ENCODE data around the gene SGPL1.

The SGPL1 gene

DNA sequence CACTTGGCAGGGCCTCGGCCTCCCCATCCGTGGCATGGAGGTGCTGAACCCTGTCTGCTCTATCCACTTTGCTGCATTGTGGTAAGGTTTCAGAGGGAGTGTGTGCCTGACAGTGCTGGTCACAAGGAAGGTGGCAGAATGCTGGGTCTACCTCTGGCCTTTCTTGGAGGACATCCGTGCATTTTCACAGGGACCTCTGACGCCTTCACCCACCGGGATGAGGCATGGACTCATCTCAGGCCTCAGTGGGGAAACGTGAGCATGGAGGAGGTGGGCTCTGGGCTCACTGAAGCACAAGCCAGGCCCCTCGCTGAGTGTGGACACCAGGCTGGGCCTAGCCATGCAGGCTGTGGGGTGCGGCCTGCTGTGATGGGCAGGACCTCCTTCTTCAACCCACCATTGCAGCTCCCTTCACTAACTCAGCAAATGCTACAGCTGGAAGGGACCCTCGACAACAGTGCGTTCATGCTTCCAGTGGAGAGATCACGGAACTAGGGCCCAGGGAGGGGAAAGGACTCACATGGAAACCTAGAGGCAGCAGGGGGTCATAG, 39.2 kb upstream of the SGPL1 start:
- Mint-ChIP-seq H3K27ac (ENCODE audit: low read depth) (no peak overlapping the region), H3K4me3 (no peak overlapping the region), H3K4me1 (no peaks in the 10 kb centered on the region), H3K9me3 (no peaks in the 10 kb centered on the region), H3K36me3 (ENCODE audit: insufficient read depth) (no peaks in the 10 kb centered on the region), H3K27me3 (no peaks in the 10 kb centered on the region)
- ATAC-seq (replicated peaks; ENCODE audit: extremely low read depth, poor library complexity, severe bottlenecking) (no peak), DNase-seq (ENCODE audit: low spot score in 2 of 2) (no peak)

GRCh38 chr10:70777063-70777875, 38.5 kb upstream of the SGPL1 start:
- Mint-ChIP-seq H3K9me3 (no peaks in the 10 kb centered on the region), H3K27me3 (no peaks in the 10 kb centered on the region), H3K4me1 (no peaks in the 10 kb centered on the region), H3K4me3 (no peak overlapping the region), H3K27ac (ENCODE audit: low read depth) (no peak overlapping the region), H3K36me3 (ENCODE audit: insufficient read depth) (no peaks in the 10 kb centered on the region)
- DNase-seq (ENCODE audit: low spot score in 2 of 2): no peak
- no peak for ATAC-seq (replicated peaks; ENCODE audit: extremely low read depth, poor library complexity, severe bottlenecking)

DNA sequence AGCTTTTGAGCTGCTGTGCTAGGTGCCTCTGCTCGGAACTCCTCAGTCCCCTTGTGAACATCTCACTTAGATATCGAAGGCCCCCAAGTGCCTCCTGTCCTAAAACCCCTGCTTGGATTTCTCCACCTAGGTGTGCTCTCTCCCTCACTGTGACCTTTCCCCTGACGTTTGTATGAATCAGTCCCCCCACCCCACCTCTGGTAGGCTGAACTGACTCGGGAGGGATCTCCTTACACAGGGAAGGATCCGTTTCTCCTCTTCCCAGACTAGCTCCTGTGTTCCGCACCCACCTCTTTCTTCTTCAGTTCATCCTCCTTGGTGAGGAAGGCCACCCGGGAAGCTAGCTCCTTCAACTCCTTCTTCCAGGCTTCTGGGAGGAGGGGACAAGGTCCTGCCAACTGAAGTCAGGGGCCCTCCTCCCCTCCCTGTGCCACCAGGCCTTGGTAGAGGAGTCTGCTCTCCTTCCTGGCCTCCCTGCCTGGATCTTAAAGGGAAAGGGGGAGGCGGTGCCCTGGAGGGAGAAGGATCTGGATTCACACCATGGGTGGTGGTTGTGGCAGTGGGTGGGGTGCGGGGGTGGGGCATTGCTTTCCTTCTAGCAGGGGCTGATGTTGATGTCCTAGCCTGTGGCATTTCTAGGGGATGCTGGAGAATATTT, 37.4 kb upstream of the SGPL1 start:
- Mint-ChIP-seq H3K27ac (ENCODE audit: low read depth) (no peak overlapping the region), H3K9me3 (no peaks in the 10 kb centered on the region)
- no peak for DNase-seq (ENCODE audit: low spot score in 2 of 2)

DNA sequence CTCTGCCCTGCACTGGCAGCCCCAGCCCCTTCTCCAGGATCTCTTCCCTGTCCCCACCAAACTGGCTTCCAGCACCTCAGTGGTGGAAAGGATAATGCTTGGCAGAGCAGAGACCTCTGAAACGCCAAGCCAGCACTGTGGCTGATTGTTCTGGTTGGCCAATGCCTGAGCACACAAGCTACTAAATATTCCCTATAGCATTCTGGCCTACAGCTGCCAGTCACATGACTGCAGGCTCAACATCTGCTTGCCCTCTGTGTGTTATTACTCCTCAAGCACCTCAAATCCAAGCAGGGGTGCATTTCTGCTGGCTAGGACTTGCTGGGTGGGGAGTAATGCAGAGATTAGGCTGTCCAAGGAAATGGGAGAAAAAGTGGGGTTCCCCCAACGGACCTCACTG, 36.7 kb upstream of the SGPL1 start:
- no peaks in the 10 kb centered on the region for H3K9me3 Mint-ChIP-seq
- no peak overlapping the region for H3K4me3 Mint-ChIP-seq
- H3K27me3 Mint-ChIP-seq: no peaks in the 10 kb centered on the region
- no peak overlapping the region for H3K27ac Mint-ChIP-seq (ENCODE audit: low read depth)
- H3K36me3 Mint-ChIP-seq (ENCODE audit: insufficient read depth): no peaks in the 10 kb centered on the region
- DNase-seq (ENCODE audit: low spot score in 2 of 2): no peak
- no peaks in the 10 kb centered on the region for H3K4me1 Mint-ChIP-seq
- ATAC-seq (replicated peaks; ENCODE audit: extremely low read depth, poor library complexity, severe bottlenecking): no peak

More for the DNA sequence above, 37.4 kb upstream of the SGPL1 start:
- Mint-ChIP-seq H3K36me3 (ENCODE audit: insufficient read depth) (no peaks in the 10 kb centered on the region), H3K4me1 (no peaks in the 10 kb centered on the region), H3K27me3 (no peaks in the 10 kb centered on the region), H3K4me3 (no peak overlapping the region)
- no peak for ATAC-seq (replicated peaks; ENCODE audit: extremely low read depth, poor library complexity, severe bottlenecking)

- Mint-ChIP-seq H3K36me3 (ENCODE audit: insufficient read depth) (no peaks in the 10 kb centered on the region), H3K27ac (ENCODE audit: low read depth) (no peak overlapping the region), H3K4me3 (no peak overlapping the region), H3K9me3 (no peaks in the 10 kb centered on the region), H3K4me1 (no peaks in the 10 kb centered on the region), H3K27me3 (no peaks in the 10 kb centered on the region)
- DNase-seq (ENCODE audit: low spot score in 2 of 2): no peak
- no peak for ATAC-seq (replicated peaks; ENCODE audit: extremely low read depth, poor library complexity, severe bottlenecking)
These were observed 36.0 kb upstream of the SGPL1 start for GRCh38 chr10:70779511-70780369.

DNA sequence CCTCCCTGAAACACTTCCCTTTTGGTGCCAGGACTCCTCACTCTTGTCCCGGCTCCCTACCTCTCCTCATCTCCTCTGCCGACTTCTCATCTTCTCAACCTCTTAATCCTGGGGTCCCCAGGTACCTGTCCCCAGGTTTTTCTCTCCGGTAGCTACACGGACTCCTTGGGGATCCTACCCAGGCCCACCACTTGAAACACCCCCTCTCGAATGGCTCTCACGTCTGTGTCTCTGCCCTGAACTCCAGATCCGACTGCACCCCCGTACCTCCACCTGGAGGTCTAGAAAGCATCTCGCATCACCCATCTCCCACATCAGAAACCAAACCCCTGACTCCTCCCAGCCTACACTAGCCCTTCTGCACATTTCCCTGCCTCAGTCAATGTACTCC, 35.4 kb upstream of the SGPL1 start:
- DNase-seq (ENCODE audit: low spot score in 2 of 2) (no peak), ATAC-seq (replicated peaks; ENCODE audit: extremely low read depth, poor library complexity, severe bottlenecking) (no peak)
- Mint-ChIP-seq H3K4me1 (no peaks in the 10 kb centered on the region), H3K27ac (ENCODE audit: low read depth) (no peak overlapping the region), H3K9me3 (no peaks in the 10 kb centered on the region), H3K36me3 (ENCODE audit: insufficient read depth) (no peaks in the 10 kb centered on the region), H3K4me3 (no peak overlapping the region), H3K27me3 (no peaks in the 10 kb centered on the region)

DNA sequence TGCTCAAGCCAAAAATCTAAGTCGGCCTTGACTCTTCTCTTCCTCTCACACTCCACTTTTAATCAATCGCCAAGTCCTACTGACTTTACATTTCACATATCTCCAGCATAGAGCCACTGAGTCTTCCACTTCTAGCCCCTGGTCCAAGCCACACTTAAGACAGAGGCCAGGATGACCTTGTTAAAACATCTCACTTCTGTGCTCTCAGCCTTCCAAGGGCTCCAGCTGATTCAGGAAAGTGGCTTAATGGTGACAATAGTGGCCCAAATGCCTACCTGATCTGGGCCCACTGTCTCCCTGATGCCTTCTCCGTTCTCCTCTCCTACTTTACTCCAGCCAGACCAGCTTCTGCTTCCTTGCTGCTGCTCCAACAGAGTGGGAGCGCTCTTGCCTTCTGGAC, 35.0 kb upstream of the SGPL1 start:
- Mint-ChIP-seq H3K27ac (ENCODE audit: low read depth) (no peak overlapping the region), H3K4me3 (no peak overlapping the region), H3K27me3 (no peaks in the 10 kb centered on the region), H3K36me3 (ENCODE audit: insufficient read depth) (no peaks in the 10 kb centered on the region), H3K4me1 (no peaks in the 10 kb centered on the region), H3K9me3 (no peaks in the 10 kb centered on the region)
- no peak for DNase-seq (ENCODE audit: low spot score in 2 of 2)
- ATAC-seq (replicated peaks; ENCODE audit: extremely low read depth, poor library complexity, severe bottlenecking): no peak

DNA sequence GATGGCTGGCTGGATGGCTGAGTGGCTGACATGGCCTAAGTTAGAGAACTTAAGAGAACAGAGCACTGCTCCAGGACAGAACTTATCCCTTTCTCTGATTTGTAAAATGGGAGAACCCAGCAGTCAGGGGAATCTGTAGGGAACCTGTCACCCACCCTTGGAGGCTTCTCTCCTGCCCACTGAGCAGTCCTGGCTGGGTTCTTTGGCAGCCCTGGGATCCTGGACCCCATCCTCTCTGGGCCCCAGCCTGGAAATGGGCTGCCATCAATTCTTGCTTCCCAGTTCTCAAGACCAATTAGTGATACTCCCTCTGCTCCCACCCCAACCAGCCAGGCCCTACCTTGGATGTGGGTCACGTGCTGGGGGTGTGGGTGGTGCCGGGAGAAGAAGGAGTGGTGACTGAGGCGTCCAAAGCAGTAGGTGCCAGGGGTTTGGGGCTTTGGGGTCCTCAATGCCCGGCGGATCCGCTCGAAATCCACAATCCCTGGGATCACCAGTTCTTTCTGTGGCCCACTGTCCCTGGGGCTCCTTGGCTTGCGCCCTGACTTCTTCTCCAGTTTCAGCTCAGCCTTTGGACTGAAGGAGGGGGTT, 34.2 kb upstream of the SGPL1 start:
- H3K36me3 Mint-ChIP-seq (ENCODE audit: insufficient read depth): no peaks in the 10 kb centered on the region
- no peak overlapping the region for H3K27ac Mint-ChIP-seq (ENCODE audit: low read depth)
- no peaks in the 10 kb centered on the region for H3K4me1 Mint-ChIP-seq
- no peak overlapping the region for H3K4me3 Mint-ChIP-seq
- no peaks in the 10 kb centered on the region for H3K9me3 Mint-ChIP-seq
- DNase-seq (ENCODE audit: low spot score in 2 of 2): no peak
- ATAC-seq (replicated peaks; ENCODE audit: extremely low read depth, poor library complexity, severe bottlenecking): no peak
- no peaks in the 10 kb centered on the region for H3K27me3 Mint-ChIP-seq

DNA sequence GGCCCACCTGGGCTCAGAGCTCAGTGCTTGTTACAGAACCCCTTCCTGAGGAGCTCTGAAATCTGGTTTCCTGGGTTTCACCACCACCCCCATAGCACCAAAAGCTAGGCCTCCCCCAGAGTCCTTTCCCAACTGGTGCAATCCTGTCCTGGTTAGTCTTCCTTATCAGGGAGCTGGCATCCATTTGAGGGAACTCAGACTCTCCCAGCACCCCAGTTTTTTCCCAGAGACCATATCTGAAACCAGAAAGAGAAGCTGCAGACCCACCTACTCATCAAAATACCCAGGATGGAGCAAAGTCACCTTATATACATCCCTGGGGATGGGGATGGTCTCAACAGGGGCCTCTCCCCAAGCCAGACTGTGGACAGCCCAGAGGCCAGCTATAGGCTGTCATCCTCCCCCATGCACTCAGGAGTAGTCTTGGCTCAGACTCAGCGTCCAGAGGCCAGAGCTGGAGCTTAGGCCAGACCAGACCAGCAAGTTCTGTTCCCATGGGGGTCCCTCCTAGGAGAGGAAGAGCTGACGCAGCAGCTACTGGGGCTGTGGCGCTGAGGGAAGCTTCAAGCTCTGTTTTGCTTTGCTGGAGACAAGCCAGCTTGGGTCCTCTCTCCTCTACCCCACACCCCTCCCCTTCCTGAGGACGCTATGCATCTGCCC, 33.5 kb upstream of the SGPL1 start:
- H3K27ac Mint-ChIP-seq (ENCODE audit: low read depth): no peak overlapping the region
- ATAC-seq (replicated peaks; ENCODE audit: extremely low read depth, poor library complexity, severe bottlenecking) (no peak), DNase-seq (ENCODE audit: low spot score in 2 of 2) (no peak)
- no peak overlapping the region for H3K4me3 Mint-ChIP-seq
- no peaks in the 10 kb centered on the region for H3K9me3 Mint-ChIP-seq
- H3K36me3 Mint-ChIP-seq (ENCODE audit: insufficient read depth): no peaks in the 10 kb centered on the region
- H3K4me1 Mint-ChIP-seq: no peaks in the 10 kb centered on the region
- H3K27me3 Mint-ChIP-seq: no peaks in the 10 kb centered on the region

DNA sequence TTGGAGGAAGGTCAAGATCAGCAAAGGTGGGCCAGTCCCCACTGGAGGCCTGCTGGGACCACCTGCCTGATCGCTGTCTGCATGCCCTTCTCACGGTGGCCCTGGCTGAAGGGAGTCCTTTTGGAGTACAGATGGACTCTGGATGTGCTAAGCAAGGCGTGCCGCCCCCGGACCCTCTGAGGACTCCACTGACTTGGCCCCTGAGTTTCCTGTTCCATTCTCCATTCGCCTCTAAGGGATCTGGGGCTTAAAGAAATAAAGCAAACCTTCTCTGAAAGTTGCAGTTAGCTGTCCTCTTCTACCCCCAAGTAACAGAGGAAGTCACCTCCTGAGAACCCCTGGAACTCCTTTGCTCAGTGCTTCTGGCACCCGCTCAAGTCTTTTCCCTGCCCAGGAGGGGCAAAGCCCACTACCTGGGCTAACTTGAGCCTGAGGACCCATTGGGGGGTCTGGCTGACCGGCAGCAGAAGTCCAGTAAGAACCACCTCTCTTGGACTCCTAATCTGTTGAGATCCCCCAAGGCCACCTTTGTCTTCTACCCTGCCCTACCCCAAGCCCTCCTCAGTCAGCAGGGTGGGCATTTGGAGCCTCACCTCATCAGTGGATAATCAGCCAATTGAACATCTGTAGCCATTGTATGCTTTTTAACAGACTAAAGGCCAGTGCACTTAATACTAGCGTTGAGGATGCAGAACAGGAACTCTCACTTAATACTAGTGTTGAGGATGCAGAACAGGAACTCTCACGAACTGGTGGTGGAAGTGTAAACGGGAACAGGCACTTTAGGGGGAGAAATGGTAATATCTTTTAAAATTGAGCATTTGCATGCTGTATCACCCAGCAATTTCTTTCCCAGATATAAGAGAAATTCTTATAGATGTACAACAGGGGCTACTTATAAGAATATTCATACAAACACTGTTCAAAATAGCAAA, 32.7 kb upstream of the SGPL1 start:
- Mint-ChIP-seq H3K4me1 (no peaks in the 10 kb centered on the region), H3K27ac (ENCODE audit: low read depth) (no peak overlapping the region), H3K36me3 (ENCODE audit: insufficient read depth) (no peaks in the 10 kb centered on the region), H3K4me3 (no peak overlapping the region), H3K27me3 (no peaks in the 10 kb centered on the region), H3K9me3 (no peaks in the 10 kb centered on the region)
- ATAC-seq (replicated peaks; ENCODE audit: extremely low read depth, poor library complexity, severe bottlenecking): no peak
- no peak for DNase-seq (ENCODE audit: low spot score in 2 of 2)

DNA sequence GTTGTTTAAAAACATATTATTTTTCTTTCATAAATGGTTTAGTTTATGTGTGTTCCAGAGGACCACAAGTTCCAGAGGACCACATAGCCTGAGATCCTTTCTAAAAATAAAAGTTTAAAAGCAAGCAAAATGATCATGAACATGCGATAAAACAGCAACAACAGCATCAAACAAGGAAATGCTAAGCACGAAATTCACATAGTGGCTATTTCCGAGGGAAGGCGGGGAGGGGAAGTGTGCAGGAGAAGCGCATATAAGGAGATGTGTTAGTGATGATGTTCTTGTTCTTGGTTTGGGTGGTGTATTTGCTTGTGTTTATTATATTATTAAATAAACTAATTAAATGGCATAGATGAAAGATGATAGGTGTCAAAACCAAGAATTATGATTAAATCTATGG, 31.7 kb upstream of the SGPL1 start:
- Mint-ChIP-seq H3K4me1 (no peaks in the 10 kb centered on the region), H3K36me3 (ENCODE audit: insufficient read depth) (no peaks in the 10 kb centered on the region), H3K27me3 (no peaks in the 10 kb centered on the region), H3K27ac (ENCODE audit: low read depth) (no peak overlapping the region), H3K9me3 (no peaks in the 10 kb centered on the region), H3K4me3 (no peak overlapping the region)
- DNase-seq (ENCODE audit: low spot score in 2 of 2): no peak
- no peak for ATAC-seq (replicated peaks; ENCODE audit: extremely low read depth, poor library complexity, severe bottlenecking)

Data from central memory CD8-positive, alpha-beta T cell (primary cell).